ENCODE results near the gene MCCC1.

DNA sequence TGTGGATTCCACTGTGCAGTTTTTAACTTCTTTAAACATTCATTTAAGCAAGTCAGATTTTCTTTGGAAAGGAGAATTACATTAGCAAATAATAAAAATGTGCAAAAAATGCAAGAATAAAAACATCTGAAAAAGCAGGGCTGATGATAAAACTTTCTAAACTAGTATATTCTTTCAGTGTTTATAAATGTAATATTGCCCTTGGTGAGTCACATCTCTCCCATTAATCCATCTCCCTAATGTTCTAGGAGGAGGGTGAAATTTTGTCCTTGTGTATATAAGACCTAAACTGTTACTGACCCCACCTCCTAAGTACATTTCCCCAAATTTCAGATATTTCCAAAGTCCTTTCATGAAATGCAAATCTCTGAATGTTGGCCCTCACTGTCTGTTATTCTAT lies 90.5 kb downstream of the MCCC1 start:
- TF ChIP-seq, protein P1, sequence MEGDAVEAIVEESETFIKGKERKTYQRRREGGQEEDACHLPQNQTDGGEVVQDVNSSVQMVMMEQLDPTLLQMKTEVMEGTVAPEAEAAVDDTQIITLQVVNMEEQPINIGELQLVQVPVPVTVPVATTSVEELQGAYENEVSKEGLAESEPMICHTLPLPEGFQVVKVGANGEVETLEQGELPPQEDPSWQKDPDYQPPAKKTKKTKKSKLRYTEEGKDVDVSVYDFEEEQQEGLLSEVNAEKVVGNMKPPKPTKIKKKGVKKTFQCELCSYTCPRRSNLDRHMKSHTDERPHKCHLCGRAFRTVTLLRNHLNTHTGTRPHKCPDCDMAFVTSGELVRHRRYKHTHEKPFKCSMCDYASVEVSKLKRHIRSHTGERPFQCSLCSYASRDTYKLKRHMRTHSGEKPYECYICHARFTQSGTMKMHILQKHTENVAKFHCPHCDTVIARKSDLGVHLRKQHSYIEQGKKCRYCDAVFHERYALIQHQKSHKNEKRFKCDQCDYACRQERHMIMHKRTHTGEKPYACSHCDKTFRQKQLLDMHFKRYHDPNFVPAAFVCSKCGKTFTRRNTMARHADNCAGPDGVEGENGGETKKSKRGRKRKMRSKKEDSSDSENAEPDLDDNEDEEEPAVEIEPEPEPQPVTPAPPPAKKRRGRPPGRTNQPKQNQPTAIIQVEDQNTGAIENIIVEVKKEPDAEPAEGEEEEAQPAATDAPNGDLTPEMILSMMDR (IDR thresholded peaks at IDR 0.05), result no peak
- TF ChIP-seq POLR2AphosphoS5 (IDR thresholded peaks at IDR 0.05) (no peak), POLR2A (IDR thresholded peaks at IDR 0.05) (no peak)
